Thymus (tissue), 11 donors: ENCODE results near the gene LRRC10. TPM values are rescaled to one million over a fixed set of nuclear protein-coding genes. Genes with fewer than 3 reads are reported as not detected.

ENCODE experiments used
- DNase-seq, 9 donors: peaks; one replicate each; pipeline ENCODE4 v3.0.0-alpha.2; 2013; ENCODE audit warnings: low spot score in 9 of 9, low read depth in 6 of 9, missing footprints in 1 of 9
- H3K27ac ChIP-seq, 2 donors: one replicate each; pipeline ENCODE4 v1.5.1; 2013; ENCODE audit warnings: control low read depth in 1 of 2, low read depth in 1 of 2, low read length in 1 of 2, mild to moderate bottlenecking in 1 of 2, moderate library complexity in 1 of 2
- H3K27me3 ChIP-seq, 2 donors: one replicate each; pipeline ENCODE4 v1.5.1; 2013; ENCODE audit warnings: low read length in 1 of 2; ENCODE audit not compliant: control insufficient read depth in 2 of 2, insufficient read depth in 1 of 2
- H3K36me3 ChIP-seq, 2 donors: one replicate each; pipeline ENCODE4 v1.5.1; 2013; ENCODE audit warnings: low read length in 1 of 2, mild to moderate bottlenecking in 1 of 2, moderate library complexity in 1 of 2; ENCODE audit not compliant: control insufficient read depth in 2 of 2, insufficient read depth in 2 of 2
- H3K4me1 ChIP-seq, 2 donors: one replicate each; pipeline ENCODE4 v1.5.1; 2013; ENCODE audit warnings: low read length in 2 of 2; ENCODE audit not compliant: control insufficient read depth in 2 of 2, insufficient read depth in 2 of 2
- H3K4me3 ChIP-seq, 2 donors: one replicate each; pipeline ENCODE4 v1.5.1; 2013; ENCODE audit warnings: low read length in 2 of 2, control low read depth in 1 of 2, mild to moderate bottlenecking in 1 of 2
- H3K9me3 ChIP-seq, 2 donors: one replicate each; pipeline ENCODE4 v1.5.1; 2013; ENCODE audit warnings: low read length in 1 of 2, mild to moderate bottlenecking in 1 of 2; ENCODE audit not compliant: control insufficient read depth in 2 of 2, insufficient read depth in 1 of 2
- WGBS: extraction: QIAGEN DNeasy Blood & Tissue Kit; methylation state at CpG from one replicate; pipeline ENCODE4 v1.1.7; 2013; 5-methylcytosine and 5-hydroxymethylcytosine counted together
- polyA plus RNA-seq: library from polyadenylated mRNA; stranded (reverse); fragments of 200-250 nt; gene quantifications from one replicate; pipeline ENCODE4 v1.2.3, GENCODE V29; 2013
- total RNA-seq: library from RNA; stranded (reverse); fragments of 120-200 nt; gene quantifications from one replicate; pipeline ENCODE4 v1.2.4, GENCODE V29; 2013
- donor health status: healthy.

LRRC10 gene
- total and polyA plus RNA-seq, 2 donors: 0.05 TPM

DNA sequence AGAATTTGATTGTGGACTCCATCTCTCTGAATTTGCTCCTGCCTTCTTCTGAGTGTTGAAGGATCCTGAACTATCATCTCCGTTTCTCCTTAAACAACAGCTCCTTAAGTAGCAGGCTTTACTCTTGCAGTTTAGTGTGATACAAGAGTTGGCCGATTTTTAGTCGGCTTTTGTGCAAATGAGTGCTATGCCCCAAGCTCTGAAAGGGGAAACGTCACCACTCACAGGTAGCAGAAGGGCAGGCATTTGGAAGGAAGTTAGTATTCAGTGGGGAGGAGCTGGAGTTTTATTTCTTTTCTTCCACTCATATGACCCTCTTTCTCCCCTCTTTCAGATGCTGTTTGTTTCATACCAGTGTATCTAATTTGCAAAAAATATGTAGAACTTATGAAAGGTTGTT, 36.5 kb upstream of the LRRC10 start:
- no peaks in the 10 kb centered on the region for H3K9me3 ChIP-seq
- no peak overlapping the region for H3K4me3 ChIP-seq
- DNase-seq: no peak
- no peaks in the 10 kb centered on the region for H3K4me1 ChIP-seq
- no peaks in the 10 kb centered on the region for H3K36me3 ChIP-seq
- H3K27me3 ChIP-seq: no peaks in the 10 kb centered on the region
- H3K27ac ChIP-seq: no peak overlapping the region
- WGBS: 69% methylated on average over 4 of the region's 4 CpGs

DNA sequence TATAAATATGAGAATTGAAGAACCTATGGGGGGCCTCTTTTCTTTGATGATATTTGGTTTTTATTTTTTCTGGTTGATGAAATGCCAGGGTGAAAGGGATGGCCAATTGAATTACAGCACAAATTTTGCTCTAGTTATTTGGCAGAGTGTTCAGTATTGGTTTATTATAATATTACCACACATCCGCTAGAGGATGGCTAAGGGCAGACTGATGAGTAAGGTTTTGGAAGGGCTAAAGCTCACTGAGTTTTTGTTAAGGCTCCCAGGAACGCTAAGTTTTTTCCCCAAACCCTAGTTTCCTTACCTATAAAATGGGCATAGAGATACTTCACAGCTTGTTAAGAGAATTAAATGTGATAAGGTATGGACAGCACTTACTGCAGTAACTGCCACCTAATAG, 34.3 kb upstream of the LRRC10 start:
- DNase-seq: no peak
- Histone ChIP-seq H3K27me3 (no peaks in the 10 kb centered on the region), H3K9me3 (no peaks in the 10 kb centered on the region), H3K4me3 (no peak overlapping the region), H3K27ac (no peak overlapping the region), H3K36me3 (no peaks in the 10 kb centered on the region), H3K4me1 (no peaks in the 10 kb centered on the region)
- WGBS: 98% methylated on average over 2 of the region's 2 CpGs

DNA sequence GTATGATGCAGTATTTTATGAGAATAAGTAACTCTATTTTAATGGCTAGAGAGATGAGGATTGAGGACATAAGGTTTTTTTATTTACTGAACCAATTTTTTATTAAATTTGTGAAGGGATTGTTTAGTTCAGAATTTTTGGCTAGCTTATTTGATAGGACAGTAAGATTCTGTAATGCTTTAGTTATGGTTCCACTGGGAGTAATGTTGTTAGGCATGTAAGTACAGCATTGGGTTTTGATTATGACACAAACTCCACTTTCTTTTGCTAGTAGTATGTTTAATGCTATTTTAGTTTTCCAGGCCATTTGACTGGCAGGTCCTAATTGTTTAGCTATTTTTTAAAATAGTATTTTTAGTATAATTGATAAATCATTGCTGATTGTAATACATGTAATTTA, 33.8 kb upstream of the LRRC10 start:
- Histone ChIP-seq H3K36me3 (no peaks in the 10 kb centered on the region), H3K4me1 (no peaks in the 10 kb centered on the region), H3K9me3 (no peaks in the 10 kb centered on the region), H3K27ac (no peak overlapping the region), H3K4me3 (no peak overlapping the region), H3K27me3 (no peaks in the 10 kb centered on the region)
- no peak for DNase-seq

DNA sequence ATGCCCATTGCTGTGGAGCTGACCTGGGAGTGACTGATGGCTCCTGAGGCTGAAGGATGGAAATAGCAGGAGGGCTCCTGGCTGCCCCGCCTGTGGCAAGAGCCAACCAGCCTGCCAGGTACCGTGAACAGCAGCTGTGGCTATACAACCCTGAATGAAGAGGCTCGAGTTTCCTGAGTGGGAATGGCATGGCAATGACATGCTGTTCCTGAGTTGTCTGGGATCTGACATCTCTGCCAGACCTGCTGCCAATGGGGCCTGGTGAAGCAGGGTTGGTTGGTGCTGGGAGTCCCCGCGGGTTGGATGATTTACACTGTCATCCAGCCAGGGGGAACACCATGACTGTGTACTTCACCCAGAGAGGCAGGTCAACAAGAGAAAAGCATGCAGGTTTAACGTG, 31.8 kb upstream of the LRRC10 start:
- no peaks in the 10 kb centered on the region for H3K9me3 ChIP-seq
- H3K36me3 ChIP-seq: no peaks in the 10 kb centered on the region
- 92% methylated on average over 6 of the region's 6 CpGs for WGBS
- no peak overlapping the region for H3K4me3 ChIP-seq
- H3K27me3 ChIP-seq: no peaks in the 10 kb centered on the region
- H3K4me1 ChIP-seq: no peaks in the 10 kb centered on the region
- no peak for DNase-seq
- no peak overlapping the region for H3K27ac ChIP-seq

DNA sequence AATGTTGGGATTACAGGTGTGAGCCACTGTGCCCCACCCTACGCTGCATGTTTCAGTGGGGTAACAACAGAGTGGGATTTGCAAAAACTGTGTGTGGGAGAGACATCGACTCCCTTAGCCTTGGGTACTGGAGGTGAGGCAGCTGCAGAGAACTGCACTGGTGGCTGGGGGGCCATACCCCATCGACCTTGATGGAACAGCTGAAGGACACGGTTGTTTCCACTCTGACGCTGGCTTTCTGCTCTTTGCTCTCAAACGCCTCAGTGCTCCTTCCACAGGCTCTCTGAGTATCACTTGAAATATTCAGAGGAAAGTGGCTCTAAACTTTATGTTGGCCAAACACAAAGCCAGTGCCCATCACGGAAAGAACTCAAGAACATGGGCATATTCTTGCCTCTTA, 30.8 kb upstream of the LRRC10 start:
- no peak for DNase-seq
- 95% methylated on average over 7 of the region's 7 CpGs for WGBS
- no peak overlapping the region for H3K27ac ChIP-seq
- H3K9me3 ChIP-seq: no peaks in the 10 kb centered on the region
- no peaks in the 10 kb centered on the region for H3K27me3 ChIP-seq
- H3K4me3 ChIP-seq: no peak overlapping the region
- no peaks in the 10 kb centered on the region for H3K4me1 ChIP-seq
- H3K36me3 ChIP-seq: no peaks in the 10 kb centered on the region

DNA sequence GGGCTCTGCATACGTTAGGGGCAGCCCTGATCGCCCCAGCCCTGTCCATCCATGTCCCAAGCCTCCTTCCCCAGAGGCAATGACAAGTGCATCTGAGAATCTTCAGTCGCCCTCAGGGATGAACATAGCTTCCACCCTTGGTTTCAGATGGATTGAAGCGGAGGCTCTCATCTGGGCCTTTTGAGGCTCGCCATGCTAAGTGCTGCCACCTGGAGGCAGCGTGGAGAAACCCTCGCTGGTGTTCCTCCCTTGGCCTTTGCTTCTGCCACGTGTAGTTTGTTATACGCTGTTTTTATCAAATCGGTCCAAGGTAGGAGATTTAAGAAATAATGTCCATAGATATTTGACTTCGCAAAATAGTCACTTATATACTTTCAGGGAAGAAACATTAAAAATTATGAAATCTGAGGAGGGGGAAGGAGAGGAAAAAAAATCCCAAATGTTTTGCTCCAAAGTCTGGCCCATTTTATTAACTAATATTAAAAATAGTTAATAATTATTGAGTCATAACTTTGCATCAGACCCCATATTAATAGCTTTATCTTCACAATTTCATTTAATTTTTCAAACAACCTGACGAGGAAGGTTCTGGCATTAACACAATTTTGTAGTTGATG, 28.8 kb upstream of the LRRC10 start:
- Histone ChIP-seq H3K4me1 (no peaks in the 10 kb centered on the region), H3K36me3 (no peaks in the 10 kb centered on the region), H3K9me3 (no peaks in the 10 kb centered on the region), H3K4me3 (no peak overlapping the region), H3K27me3 (no peaks in the 10 kb centered on the region), H3K27ac (no peak overlapping the region)
- DNase-seq: peak; percentile 11 to 72 (median 48)
- 40% methylated on average over 12 of the region's 12 CpGs for WGBS

DNA sequence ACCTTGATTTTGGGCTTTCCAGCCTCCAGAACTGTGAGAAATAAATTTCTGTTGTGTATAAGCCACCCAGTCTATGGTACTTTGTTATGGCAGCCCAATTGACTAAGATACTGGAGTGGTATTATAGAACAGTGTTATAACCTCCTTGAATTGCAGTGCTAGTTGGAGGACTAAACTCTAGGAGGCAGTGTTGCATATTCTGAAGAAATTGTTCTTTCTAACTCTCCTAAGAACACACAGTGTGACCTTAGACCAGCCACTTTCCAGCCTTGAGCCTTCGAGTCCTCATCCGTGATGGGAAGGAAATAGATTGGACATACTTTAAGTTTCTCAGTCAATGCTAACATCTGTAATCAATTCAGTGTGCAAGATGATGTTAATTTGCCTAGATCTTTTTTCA, 22.4 kb upstream of the LRRC10 start:
- DNase-seq: no peak
- WGBS: 98% methylated on average over 2 of the region's 2 CpGs

DNA sequence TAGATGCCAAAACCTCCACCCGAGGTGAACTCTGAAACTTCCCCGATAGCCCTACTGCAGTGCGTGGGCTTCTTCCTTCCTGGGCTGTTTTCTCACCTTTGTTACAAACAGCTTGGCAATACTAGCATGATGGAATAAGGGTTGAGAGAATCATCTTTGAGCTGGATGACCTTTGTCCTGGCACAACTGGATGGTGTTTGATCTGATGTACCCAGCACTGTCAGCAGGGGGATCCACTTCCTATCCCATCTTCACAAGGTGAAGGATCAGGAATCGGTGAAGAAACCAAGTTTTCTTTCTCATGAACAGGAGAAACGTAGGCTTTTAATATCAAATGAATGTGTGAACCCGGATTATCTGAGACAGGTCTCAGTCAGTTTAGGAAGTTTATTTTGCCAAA, 19.5 kb upstream of the LRRC10 start:
- DNase-seq: no peak
- Histone ChIP-seq H3K4me3 (no peak overlapping the region), H3K27me3 (no peaks in the 10 kb centered on the region), H3K9me3 (no peaks in the 10 kb centered on the region), H3K27ac (no peak overlapping the region), H3K36me3 (no peaks in the 10 kb centered on the region), H3K4me1 (no peaks in the 10 kb centered on the region)
- WGBS: 94% methylated on average over 6 of the region's 6 CpGs

More for the DNA sequence above, 22.4 kb upstream of the LRRC10 start:
- Histone ChIP-seq H3K27me3 (no peaks in the 10 kb centered on the region), H3K4me3 (no peak overlapping the region), H3K4me1 (no peaks in the 10 kb centered on the region), H3K36me3 (no peaks in the 10 kb centered on the region), H3K9me3 (no peaks in the 10 kb centered on the region), H3K27ac (no peak overlapping the region)

DNA sequence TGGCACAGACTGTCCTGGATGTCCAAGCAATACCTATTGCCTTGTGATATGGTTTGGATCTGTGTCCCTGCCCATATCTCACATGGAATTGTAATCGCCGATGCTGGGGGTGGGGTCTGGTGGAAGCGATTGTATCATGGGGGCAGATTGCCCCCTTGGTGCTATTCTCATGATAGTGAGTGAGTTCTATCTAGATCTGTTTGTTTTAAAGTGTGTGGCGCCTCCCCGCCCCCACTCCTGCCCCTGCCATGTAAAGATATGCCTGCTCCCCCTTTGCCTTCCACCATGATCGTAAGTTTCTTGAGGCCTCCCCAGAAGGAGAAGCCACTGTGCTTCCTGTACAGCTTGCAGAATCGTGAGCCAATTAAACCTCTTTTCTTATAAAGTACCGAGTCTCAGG, 16.8 kb upstream of the LRRC10 start:
- Histone ChIP-seq H3K9me3 (no peaks in the 10 kb centered on the region), H3K36me3 (no peaks in the 10 kb centered on the region), H3K4me3 (no peak overlapping the region), H3K27ac (no peak overlapping the region), H3K27me3 (no peaks in the 10 kb centered on the region), H3K4me1 (no peaks in the 10 kb centered on the region)
- WGBS: 95% methylated on average over 8 of the region's 8 CpGs
- no peak for DNase-seq

DNA sequence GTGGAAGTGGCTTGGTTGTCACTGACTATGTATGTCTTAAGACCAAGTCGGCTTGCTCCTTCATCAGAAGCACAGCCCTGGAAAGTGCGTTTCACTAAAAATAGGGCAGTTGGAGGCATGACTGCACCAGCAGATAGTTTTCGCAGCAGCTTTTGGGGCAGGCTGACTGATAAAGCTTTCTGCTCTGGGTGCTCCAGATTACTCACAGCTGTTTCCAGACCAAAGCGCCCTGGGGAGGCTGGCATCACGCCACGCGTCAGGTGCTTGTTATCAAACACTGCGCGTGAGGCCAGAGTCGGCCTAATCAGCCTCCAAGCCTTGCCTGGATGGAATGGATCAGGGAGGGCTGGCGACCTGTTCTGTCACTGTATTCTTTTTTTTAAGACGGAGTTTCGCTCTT, 13.3 kb upstream of the LRRC10 start:
- Histone ChIP-seq H3K27ac (no peak overlapping the region), H3K36me3 (no peaks in the 10 kb centered on the region), H3K4me3 (no peak overlapping the region), H3K27me3 (no peaks in the 10 kb centered on the region), H3K9me3 (no peaks in the 10 kb centered on the region), H3K4me1 (no peaks in the 10 kb centered on the region)
- WGBS: 97% methylated on average over 13 of the region's 13 CpGs
- no peak for DNase-seq
